Activated CD8-positive, alpha-beta memory T cell treated with anti-CD3 and anti-CD28 coated beads, Interleukin-2, amount 50 U/mL, for 1 hour (primary cell): Measurements from ENCODE around the gene IL34.
"Not testable (repeated sequence)": the region's sequence is repeated elsewhere in the genome, so short reads cannot be mapped to it uniquely, and the experiment has no call there.

Experiments
- DNase-seq: peaks from one replicate; pipeline ENCODE4 v3.0.0-alpha.2; 2020; ENCODE audit errors: extremely low read depth

Gene IL34

DNA sequence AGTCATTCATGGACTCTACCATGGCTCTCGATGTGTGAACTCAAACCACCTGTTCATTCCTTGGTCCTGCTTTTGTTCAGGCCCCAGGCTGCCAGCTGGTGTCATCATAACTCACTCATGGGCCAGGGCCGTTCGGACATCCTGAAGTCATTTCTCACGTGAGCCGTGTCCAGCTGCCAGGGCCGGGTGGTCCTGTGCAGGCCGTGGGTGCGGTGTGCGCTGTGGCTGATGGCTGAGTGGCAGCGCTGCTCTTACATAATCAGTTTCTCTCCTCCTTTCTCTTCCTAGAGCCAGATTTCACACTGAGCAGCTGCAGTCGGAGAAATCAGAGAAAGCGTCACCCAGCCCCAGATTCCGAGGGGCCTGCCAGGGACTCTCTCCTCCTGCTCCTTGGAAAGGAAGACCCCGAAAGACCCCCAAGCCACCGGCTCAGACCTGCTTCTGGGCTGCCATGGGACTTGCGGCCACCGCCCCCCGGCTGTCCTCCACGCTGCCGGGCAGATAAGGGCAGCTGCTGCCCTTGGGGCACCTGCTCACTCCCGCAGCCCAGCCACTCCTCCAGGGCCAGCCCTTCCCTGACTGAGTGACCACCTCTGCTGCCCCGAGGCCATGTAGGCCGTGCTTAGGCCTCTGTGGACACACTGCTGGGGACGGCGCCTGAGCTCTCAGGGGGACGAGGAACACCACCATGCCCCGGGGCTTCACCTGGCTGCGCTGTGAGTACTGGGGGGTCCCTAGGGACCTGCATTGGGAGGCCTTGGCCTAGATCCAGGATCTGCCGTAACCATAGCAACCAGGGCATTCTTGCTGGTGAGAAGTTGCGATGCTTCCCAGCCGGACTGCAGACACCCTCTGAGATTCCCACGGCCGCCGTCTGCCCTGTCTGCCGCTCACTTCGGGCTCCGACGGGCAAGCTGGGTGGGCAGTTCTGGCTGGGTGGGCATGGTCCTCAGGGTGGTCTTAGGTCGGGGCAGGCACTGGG lies at the start of gene IL34:
Gene IL34, plus strand, starts transcription at position 300 of the 982 bp plus-strand sequence. Its CDS starts 389 bp downstream, at position 689.
- no peak for DNase-seq

DNA sequence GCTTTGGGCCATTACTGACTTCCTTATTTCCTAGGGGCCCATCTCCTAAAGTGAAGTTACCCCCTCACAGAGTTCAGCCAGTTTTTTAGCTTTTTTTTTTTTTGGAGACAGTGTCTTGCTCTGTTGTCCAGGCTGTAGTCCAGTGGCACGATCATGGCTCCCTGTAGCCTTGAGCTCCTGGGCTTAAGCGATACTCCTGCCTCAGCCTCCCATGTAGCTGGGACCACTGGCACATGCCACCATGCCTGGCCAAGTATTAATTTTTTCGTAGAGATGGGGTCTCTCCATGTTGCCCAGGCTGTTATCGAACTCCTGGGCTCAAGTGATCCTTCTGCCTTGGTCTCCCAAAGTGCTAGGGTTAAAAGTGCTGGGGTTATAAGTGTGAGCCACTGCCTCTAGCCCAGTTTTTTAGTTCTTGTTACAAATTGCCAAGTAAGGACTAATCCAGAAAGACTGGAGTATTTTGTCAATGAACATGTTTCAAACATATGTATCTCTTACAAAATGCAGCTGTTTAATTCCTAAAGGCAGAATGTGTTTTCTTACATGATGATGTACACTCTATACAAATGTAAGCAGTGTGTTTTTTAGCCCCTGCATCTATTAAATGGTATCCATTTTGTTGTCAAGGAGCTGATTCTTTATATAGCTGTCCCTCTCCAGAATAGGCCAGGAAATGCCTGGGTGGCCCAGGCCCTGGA lies 49.1 kb upstream of the IL34 start:
- DNase-seq: no peak

DNA sequence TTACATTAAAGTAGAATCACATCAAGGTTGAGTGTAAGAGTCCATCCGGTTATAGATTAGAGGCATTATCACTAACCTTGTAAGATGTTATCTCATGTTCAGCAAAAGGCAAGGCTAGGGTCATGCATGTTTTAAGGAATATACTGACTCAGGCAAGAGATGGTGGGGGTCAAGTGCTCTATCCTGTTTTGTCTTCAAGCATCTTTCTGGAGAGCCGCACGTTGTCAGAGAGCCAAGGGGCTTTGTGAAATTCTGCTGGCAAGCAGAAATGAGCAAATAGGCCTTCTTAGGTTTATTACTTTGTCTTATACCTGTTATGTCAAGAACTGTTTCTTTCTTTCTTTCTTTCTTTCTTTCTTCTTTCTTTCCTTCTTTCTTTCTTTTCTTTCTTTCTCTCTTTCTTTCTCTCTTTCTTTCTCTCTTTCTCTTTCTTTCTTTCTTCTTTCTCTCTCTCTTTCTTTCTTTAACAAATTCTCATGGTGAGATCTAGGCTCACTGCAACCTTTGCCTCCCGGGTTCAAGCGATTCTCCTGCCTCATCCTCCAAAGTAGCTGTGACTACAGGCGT lies 47.3 kb upstream of the IL34 start:
- no peak for DNase-seq

DNA sequence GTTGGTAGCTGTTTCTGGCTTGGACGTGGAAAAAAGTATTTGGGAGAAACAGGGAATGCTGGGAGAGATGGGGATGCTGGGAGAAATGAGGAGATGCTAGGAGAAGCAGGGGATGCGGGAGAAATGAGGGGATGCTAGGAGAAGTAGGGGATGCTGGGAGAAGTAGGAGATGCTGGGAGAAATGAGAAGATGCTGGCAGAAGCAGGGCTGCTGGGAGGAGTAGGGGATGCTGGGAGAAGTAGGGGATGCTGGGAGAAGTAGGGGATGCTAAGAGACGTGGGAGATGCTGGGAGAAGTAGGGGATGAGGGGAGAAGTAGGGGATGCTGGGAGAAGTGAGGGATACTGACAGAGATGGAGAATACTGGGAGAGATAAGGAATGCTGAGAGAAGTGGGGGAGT lies 45.6 kb upstream of the IL34 start:
- no peak for DNase-seq

DNA sequence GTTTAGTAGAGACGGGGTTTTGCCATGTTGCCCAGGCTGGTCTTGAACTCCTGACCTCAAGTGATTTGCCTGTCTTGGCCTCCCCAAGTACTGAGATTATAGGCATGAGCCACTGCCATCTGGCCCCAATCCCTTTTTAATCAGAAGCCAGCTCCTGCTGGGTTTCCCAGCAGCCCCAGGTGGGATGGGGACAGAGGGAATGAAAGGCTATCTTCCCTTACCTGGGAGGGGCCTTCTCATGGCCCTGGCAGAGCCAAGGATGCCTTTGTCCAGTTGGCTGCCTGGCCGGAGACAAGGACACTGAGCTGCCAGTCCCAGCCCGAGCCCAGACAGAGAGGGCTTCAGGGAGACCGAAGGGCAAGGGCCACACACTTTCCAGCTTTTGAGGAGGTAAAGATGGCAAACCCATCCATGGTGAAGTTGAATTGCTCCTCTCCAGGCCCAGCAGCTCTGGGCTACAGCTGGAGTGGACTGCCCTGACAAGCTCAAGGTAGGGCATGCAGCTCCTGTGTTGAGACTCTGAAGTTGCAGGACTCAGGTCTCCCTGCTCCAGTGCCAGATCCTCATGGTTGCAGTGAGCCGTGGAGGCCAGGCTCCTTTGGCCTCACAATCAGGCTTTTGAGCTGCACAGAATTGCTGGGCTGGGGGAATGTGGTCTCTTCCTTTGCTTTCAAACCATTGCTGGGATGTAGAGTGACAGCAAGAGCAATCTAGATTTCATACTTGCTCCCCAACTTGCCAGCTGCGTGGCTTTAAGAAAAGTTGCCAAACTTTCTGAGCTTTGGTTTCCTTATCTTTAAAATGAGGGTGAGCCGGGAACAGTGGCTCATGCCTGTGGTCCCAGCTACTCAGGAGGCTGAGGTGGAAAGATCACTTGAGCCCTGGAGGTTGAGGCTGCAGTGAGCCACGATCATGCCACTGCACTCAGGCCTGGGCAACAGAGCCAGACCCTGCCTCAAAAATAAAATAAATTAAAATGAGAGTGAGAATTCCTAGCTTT lies 44.5 kb upstream of the IL34 start:
- DNase-seq: no peak

DNA sequence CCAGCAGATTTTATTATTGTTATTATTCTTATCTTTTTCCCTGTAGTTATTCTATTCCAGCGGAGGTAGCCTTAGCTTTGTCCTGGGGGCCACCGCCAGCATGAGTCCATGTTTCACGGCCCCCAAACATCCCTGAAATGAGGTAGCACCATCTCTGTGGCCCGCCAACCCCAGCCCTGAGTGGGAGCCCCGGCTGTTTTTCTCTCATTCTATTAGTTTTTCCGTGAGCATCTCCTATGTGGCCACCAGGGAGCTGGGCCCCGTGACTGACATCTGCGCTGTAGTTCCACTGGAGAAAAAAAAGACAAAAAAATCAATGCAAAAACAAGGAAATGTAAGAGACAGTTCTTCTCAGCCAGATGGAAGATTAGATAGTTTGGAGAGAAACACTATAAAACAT lies 43.5 kb upstream of the IL34 start:
- no peak for DNase-seq

DNA sequence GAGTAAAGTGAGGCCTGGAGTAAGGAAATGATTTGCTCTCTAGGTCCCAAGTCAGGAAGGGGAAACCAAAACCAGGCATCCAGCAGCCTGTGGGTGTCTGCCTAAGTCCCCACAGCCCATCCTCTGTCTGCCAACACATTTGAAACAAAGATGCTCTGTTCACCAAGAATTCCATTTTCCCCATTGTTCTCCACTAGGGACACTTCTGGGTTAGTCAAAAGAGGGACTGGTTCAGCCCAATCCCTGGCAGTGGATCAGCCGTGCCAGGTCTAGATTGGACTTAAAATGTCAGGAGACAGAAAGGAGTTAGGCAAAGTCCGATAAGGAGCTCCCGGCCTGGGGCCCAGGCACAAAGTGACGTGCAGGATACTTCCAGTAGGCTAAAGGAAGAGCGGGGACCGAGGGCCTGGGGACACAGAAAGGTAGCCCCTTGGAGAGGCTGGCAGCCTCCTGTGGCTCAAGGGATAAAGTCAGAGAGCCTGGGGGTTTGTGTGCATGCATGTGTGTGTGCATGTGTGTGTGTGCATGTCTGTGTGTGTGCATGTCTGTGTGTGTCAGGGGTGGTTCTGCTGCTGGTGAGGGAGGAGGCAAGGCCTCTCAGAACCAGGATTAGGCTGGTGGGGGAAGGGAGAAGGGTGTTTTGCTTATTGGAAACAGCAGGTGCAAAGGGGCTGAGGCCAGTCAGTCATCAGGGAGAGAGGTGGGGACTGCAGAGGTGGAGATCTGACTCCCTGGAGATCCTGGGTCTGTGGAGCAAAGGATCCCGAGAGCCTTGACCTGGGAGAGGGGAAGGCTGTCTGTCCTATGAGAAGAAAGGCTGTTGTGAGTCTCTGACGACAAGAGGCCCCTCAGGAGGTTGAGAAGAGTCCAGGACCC lies 41.7 kb upstream of the IL34 start:
- DNase-seq: no peak

DNA sequence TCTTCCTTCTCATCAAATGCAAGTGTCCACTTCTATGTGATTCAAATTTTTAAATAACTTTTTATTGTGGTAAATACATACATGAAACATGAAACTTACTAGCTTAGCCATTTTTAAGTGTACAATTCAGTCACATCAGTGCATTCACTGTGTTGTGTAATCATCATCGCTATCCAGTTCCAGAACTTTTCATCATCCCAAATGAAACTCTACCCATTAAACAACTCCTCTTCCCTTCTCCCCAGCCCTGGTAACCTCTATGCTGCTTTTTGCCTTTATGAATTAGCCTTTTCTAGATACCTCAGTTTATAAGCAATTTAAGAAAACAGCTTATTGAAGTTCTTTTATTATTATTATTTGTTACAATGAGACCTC lies 41.1 kb upstream of the IL34 start:
- DNase-seq: no peak

DNA sequence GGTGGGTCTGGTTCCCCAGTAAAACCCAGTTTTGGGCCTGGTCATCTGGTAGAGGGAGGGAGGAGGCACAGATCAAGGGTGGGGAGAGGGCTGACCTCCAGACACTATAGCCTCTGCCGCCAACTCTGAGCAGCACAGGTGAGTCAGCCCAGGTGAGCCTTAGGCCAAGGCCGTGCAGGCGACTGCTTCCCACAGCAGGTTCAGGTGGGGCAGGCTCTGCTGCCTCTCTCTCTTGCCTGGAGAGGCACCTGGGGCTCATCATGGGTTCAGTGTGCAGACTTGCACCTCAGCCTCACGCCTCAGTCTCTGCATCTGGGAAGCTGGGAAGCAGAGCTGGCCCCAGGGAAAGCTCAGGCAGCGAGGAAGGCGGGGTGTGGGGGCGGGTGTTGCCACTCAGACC lies 37.8 kb upstream of the IL34 start:
- no peak for DNase-seq

DNA sequence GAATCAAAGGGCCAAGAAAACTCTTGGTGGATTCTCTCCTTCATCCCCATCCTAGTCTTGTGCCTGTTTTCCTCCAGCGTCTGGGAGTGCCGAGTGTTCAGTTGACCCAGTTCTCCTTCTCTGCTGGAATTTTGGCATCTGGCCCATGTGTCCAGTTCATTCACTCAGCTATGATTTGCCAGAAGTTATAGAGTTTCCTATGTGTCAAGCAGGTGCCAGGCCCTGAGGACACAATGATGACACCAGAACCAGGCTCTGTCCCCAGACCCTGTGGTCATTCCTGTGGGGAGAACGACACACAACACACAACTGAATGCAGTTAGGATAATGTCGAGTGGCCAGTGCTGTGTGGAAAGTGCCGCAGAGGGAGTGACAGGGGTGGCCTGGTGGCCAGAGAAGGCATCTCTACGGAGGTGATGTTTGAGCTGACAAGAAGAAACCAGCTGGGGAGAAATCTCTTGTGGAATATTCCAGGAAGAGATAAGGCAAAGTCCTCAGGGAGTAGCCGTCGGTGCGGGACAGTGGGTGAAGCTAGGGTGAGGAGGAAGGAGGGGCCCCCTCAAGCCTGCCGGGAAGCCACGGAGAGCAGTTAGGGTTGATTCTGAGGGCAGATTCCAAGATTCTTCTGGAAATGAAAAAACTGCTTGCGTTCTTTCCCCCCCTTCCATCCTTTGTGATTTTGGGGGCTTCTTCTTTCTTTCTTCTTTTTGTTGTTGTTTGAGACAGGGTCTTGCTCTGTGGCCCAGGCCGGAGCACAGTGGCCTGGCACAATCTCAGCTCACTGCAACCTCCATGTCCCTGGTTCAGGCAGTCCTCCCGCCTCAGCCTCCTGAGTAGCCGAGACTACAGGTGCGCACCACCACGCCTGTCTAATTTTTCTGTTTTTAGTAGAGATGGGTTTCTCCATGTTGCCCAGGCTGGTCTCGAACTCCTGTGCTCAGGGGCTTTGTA lies 35.8 kb upstream of the IL34 start:
- DNase-seq: no peak

DNA sequence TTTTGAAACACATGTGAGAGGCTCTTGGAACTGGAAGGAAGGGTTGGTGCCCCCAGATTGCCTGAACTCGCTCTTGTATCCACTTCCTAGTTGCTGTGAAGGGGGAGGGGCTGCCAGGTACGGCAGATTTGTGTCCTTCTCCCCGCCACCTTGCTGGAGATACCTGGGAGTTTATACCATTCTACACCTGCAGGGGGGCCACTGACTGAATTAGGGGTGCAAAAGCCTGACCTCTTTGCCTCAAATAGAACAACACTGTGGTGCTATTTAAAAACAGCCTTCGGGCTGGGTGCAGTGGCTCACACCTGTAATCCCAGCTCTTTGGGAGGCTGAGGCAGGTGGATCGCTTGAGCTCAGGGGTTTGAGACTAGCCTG lies 35.1 kb upstream of the IL34 start:
- DNase-seq: no peak

DNA sequence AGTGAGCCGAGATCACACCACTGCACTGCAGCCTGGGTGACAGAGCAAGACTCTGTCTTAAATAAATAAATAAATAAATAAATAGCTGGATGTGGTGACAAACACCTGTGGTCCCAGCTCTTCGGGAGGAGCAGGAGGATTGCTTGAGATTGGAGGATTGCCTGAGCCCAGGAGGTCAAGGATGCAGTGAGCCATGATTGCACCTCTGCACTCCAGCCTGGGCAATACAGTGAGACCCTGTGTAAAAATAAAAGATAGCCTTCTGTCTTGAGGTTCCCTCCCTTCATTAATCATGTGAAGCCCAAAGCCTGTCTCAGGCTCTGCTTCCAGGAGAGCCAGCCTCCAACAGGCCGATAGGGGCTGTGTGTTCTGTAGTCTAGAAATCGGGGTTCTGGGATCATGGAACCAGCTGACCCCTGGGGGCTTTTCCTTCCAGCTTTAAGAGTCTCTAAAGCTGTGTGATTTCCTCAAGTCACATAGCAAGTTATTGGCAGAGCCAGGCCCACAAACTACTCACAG lies 34.5 kb upstream of the IL34 start:
- DNase-seq: no peak

DNA sequence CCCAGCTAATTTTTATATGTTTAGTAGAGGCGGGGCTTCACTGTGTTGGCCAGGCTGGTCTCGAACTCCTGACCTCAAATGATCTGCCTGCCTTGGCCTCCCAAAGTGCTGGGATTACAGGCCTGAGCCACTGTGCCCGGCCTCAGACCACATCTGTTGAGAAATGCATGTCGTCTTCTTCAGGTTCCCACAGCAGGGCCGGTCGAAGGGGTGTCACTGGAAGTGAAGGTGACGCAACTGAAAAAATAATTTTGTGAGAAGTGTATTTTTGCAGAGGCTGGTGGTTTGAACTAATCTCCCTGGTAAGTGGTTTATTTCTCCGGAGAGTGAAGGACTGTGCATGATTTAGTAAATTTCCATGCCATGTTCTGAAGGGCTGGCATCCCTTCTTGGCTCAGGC lies 33.4 kb upstream of the IL34 start:
- no peak for DNase-seq

DNA sequence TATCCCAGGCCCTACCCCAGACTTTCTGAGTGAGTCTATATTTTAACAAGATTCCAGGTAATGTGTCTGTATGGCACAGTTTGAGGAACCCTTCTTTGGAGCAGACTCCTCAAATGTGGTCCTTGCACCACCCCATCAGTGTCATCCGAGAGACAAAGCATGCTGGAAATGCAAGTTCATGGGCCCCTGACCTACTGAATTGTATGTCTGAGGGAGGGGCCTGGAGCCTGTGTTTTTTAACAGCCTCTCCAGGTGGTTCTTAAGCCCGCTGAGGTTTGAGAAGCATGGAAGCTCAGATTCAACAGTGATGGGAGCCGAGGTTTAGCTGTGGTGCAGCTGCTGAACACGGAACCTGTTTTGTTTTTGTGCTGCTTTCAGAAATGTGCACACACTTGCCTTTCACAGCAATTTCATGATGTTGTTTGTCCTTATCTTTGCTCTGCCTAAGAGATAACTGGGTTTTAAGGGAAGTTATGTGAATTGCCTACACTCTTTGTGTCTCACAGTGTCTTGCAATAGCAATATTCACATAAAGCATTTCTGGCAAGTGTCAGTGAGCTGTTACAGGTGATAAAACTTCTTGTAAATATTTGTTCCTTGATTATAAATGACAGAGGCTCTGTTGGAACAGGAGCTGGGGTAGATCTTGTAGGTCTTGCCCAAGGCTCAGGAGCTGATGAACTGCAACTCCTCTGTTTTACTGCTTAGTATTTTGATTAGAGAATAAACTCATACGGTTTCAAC lies 32.0 kb upstream of the IL34 start:
- no peak for DNase-seq

DNA sequence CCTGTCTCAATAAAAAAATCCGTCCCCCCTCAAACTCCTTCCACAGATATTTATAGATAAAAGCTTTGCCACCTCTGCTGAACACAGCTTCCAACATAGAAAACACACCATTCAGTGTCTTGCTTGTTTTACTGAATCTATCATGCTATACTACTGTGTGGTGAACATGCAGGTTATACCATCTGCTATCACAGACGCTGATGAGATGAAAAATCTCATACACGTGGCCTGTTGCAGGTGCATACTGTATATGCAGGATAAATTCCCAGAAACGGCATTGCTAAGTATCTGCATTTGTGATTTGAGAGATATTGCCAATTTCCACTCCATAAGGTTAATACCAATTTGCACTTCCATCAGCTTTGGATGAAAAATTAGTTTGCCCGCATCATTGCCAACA lies 30.4 kb upstream of the IL34 start:
- DNase-seq: no peak

DNA sequence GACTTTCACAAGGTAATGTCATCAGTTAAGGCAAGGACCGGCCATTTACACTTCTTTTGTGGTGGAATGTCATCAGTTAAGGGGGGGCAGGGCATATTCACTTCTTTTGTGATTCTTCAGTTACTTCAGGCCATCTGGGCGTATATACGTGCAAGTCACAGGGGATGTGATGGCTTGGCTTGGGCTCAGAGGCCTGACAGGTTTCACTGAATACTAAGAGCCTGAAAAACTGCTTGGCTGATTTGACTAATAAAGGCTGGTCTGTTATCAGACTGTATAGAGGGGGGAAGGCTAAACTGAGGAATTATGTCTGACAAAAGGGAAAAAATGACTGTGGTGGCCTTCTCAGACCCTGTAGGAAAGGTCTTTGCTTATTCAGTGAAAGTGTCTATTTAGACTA lies 24.5 kb upstream of the IL34 start:
- not testable (repeated sequence) for DNase-seq

DNA sequence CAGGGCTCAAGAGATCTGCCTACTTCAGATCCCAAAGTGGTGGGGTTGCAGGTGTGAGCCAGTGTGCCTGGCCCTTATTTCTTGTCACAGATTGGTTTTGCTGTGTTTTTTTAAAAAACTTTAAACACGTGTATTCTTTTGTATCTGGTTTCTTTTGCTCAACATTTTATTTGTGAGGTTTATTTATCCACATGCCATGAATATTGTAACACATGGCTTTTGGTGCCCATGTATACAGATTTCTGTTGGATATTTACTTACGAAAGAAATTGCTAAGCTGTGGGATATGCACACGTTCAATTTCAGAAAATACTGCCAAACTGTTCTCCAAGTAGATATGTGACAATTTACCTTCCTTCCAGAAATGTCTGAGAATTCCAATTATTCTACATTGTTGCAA lies 18.7 kb upstream of the IL34 start:
- no peak for DNase-seq

DNA sequence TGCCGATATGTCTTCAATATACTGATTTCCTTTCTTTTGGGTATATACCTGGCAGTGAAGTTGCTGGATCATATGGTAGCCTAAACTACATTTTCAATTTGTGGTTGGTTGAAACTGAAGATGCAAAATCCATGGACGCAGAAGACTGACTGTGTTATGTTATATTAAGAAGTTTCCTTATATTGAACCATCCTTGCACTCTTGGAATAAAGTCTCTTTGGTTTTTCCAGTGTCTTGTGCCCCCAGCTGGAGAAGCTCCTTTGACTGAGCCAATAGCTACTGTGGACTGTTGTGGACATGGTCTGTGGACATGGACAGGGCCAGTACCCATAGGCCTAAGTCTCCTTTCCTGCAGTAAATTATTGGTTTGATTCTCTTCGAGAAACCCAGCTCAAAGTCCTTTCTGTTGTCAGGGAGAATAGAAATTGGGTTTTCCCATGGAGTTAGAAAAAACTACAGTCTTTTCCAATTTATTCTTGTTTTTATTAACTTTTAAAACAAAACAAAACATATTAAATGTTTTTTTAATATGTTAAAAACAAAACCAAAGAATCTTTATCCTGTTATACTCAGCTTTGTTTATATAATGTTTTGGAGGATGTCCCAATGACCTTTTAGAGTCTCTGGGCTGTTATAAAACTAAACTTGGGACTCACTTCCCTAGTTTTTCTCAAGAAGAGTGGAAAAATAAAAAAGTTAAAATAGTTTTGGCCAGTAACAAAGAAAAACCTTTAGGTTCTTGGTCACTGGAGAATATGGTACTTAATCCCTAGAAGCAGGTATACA lies 15.2 kb upstream of the IL34 start:
- no peak for DNase-seq
